ENCODE data around the gene TMEM150B.

DNA sequence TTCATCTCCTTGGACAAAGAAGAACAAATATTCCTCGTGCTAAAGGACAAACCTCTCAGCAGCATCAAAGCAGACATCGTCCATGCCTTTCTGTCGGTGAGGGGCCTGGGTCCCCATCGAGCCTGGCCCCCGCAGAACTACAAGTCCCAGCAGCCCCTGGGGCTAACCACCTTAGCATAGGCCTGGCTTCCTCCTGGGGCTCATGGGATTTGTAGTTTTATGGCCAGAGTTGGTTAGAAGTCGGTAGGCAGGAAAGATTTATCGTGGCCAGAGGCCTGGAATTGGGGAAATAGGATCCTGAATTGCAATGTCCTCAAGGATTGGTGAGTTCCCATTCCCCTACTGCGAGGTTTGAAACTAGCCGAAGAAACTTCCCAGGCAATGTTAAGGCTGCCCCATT lies 19.6 kb downstream of the TMEM150B start:
- TF ChIP-seq GATA3 (IDR thresholded peaks at IDR 0.05; ENCODE audit: low read depth, low read length) (no peak), GATA2 (IDR thresholded peaks at IDR 0.05; ENCODE audit: low read depth, low read length) (no peak)
